HG03521 (cell line): ENCODE data around the gene CAB39L.
"Not testable (repeated sequence)": the region's sequence is repeated elsewhere in the genome, so short reads cannot be mapped to it uniquely, and the experiment has no call there.

Experiments
- ATAC-seq: cut with Tn5 transposase; IDR thresholded peaks from one replicate; pipeline ENCODE4 v1.9.1; 2021; ENCODE audit warnings: mild to moderate bottlenecking, moderate library complexity; ENCODE audit not compliant: unreplicated experiment

The CAB39L gene

GRCh38 chr13:49348751-49349150 lies 95.1 kb downstream of the CAB39L start:
- no peak for ATAC-seq

GRCh38 chr13:49347650-49348385 lies 96.0 kb downstream of the CAB39L start:
- ATAC-seq, result no peak

GRCh38 chr13:49346460-49346859 lies 97.4 kb downstream of the CAB39L start:
- ATAC-seq, result no peak

GRCh38 chr13:49343731-49344130 lies 100.1 kb downstream of the CAB39L start:
- ATAC-seq, result no peak

GRCh38 chr13:49343255-49343654 lies 100.6 kb downstream of the CAB39L start:
- no peak for ATAC-seq

GRCh38 chr13:49342454-49342853 lies 101.4 kb downstream of the CAB39L start:
- ATAC-seq, result no peak

- no peak for ATAC-seq
Observed at GRCh38 chr13:49341941-49342340, 101.9 kb downstream of the CAB39L start.

- no peak for ATAC-seq
Observed at GRCh38 chr13:49341517-49341916, 102.3 kb downstream of the CAB39L start.

GRCh38 chr13:49340161-49340560 lies 103.7 kb downstream of the CAB39L start:
- ATAC-seq, result no peak

- ATAC-seq, result no peak
Observed at GRCh38 chr13:49336655-49337054, 107.2 kb downstream of the CAB39L start.

- no peak for ATAC-seq
Observed at GRCh38 chr13:49330546-49330864, 113.4 kb downstream of the CAB39L start.

GRCh38 chr13:49329831-49330545 lies 113.9 kb downstream of the CAB39L start:
- no peak for ATAC-seq

- ATAC-seq, result not testable (repeated sequence)
Observed at GRCh38 chr13:49327145-49327544, 116.7 kb downstream of the CAB39L start.

GRCh38 chr13:49326222-49326917 lies 117.5 kb downstream of the CAB39L start:
- ATAC-seq, result no peak

GRCh38 chr13:49323344-49323743 lies 120.5 kb downstream of the CAB39L start:
- no peak for ATAC-seq

GRCh38 chr13:49322702-49323101 lies 121.2 kb downstream of the CAB39L start:
- ATAC-seq, result no peak

GRCh38 chr13:49320975-49321374 lies 122.9 kb downstream of the CAB39L start:
- no peak for ATAC-seq

- no peak for ATAC-seq
Observed at GRCh38 chr13:49319951-49320350, 123.9 kb downstream of the CAB39L start.

GRCh38 chr13:49319551-49319950 lies 124.3 kb downstream of the CAB39L start:
- no peak for ATAC-seq

GRCh38 chr13:49315756-49316482 lies 127.9 kb downstream of the CAB39L start:
- no peak for ATAC-seq

- ATAC-seq, result no peak
Observed at GRCh38 chr13:49315036-49315565, 128.8 kb downstream of the CAB39L start.
